Fibroblast of mammary gland (primary cell): ENCODE measurements around the gene MKLN1.
A peak's percentile ranks its signal among the peaks of the same experiment; 100 is the strongest.

ENCODE experiments used
- DNase-seq: peaks from one replicate; pipeline ENCODE4 v3.0.0-alpha.2; 2010; ENCODE audit warnings: low read depth
- H3K4me3 ChIP-seq: 2 replicates; pipeline ENCODE4 v1.5.1; 2011; ENCODE audit warnings: low read depth, mild to moderate bottlenecking, low read length, moderate library complexity; ENCODE audit not compliant: control insufficient read depth
- TF ChIP-seq, protein P1 (sequence below): conservative IDR thresholded peaks from 2 replicates; pipeline ENCODE4 v1.5.1; 2011; ENCODE audit warnings: low read depth, low read length, inconsistent platforms; ENCODE audit not compliant: control insufficient read depth, insufficient read depth

The MKLN1 gene

DNA sequence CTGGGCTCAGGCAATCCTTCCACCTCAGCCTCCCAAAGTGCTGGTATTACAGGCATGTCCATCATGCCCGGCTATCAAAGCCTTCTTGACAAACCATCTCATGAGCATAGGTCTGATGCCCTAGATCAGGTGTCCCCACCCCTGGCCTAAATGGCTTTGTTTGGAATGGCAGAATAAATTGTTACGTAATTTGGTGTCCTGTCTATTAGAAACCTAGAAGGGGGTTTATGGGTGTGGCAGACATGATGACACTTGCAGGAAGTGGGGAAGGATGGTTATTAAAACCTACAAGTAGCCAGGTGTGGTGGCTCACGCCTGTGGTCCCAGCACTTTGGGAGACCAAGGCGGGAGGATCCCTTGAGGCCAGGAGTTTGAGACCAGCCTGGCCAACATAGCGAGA is 38.6 kb upstream of the MKLN1 start:
- no peak overlapping the region for H3K4me3 ChIP-seq
- TF ChIP-seq, protein P1, sequence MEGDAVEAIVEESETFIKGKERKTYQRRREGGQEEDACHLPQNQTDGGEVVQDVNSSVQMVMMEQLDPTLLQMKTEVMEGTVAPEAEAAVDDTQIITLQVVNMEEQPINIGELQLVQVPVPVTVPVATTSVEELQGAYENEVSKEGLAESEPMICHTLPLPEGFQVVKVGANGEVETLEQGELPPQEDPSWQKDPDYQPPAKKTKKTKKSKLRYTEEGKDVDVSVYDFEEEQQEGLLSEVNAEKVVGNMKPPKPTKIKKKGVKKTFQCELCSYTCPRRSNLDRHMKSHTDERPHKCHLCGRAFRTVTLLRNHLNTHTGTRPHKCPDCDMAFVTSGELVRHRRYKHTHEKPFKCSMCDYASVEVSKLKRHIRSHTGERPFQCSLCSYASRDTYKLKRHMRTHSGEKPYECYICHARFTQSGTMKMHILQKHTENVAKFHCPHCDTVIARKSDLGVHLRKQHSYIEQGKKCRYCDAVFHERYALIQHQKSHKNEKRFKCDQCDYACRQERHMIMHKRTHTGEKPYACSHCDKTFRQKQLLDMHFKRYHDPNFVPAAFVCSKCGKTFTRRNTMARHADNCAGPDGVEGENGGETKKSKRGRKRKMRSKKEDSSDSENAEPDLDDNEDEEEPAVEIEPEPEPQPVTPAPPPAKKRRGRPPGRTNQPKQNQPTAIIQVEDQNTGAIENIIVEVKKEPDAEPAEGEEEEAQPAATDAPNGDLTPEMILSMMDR: no peak
- DNase-seq: no peak

DNA sequence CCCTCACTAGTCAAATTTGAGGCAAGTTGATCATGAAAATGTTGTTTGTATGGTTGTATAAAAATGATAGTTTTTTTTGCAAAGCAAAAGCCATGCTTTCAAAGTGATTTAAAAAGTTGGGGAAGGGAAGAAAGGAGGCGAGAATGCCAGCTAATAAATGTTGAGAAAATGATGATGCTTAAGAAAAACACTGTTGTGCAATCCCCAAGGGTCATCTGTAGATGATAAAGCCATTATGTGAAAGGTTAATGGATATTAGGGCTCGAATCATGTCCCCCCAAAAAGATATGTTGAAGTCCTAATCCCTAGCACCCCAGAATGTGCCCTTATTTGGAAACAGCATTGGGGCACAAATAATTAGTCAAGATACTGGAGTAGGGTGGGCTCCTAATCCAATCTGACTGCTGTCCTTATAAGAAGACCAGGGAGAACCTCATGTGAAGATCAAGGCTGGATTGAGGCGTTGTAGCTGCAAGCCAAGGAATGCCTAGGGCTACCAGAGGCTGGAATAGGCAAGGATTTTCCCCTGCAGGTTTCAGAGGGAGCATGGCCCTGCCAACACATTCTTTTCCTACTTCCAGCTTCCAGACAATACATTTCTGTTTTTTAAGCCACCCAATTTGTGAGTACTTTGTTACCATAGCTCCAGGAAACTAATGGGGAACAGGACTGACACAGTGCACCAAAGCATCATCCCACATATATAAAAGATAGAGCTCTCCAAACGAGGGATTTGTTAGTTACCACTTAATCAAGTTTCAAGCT is 35.4 kb upstream of the MKLN1 start:
- DNase-seq: peak; percentile 40
- H3K4me3 ChIP-seq: no peak overlapping the region
- TF ChIP-seq, protein P1: no peak

DNA sequence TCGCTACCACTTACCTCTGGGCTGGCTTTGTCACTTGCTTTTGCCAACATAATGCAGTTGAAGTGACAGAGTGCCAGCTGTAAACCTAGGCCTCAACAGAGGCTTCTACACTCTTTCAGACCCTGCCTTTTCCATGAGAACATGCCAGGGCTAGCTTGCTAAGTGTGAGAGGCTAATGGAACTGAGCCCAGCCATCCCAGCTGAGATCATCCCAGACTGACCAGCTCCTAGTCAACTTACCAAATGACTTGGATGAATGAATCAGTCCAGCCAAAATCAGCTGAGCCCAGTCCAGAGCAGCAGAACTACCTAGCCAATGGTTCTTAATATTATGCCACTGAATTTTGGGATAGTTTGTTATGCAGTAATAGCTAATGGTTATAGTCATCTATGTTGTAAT is 34.7 kb upstream of the MKLN1 start:
- TF ChIP-seq, protein P1: no peak
- no peak overlapping the region for H3K4me3 ChIP-seq
- DNase-seq: peak; percentile 89

DNA sequence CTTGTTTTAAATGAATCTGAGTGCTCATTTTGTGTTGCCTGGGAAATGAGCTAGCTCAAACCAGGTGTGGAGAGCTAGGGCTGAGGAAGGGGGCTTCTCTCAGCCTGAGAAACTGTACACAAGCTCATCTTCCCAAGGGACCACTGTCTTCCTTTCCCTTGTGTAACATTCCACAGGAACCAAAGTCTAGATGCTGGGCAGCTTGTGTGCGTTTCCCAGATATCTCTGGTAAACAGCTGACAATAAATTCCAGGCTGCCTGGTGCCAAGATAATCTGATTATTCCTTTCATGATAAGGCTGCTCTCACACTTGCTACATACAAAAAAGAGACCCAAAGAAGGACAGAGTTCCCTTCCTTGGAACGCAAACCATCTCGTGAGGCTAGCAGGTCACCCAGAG is 33.1 kb upstream of the MKLN1 start:
- TF ChIP-seq, protein P1: no peak
- no peak for DNase-seq
- H3K4me3 ChIP-seq: no peak overlapping the region

DNA sequence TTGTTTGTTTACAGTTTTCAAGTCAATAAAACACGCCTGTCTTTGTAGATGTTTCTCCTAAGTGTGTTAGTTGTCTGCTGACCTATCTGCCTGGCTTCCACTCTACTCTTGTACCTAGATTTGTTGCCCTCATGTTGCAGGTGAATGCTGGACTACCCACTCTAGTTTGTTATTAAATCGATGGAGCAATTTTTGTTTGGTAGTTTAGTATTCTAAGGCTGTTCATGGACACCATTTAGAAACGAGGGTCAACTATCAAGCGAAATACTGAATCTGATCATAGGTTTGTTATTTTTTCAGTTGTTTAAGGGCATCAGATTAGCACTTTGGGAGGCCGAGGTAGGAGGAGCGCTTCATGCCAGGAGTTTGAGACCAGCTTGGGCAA is 29.1 kb upstream of the MKLN1 start:
- no peak for DNase-seq
- no peak overlapping the region for H3K4me3 ChIP-seq
- TF ChIP-seq, protein P1: no peak

DNA sequence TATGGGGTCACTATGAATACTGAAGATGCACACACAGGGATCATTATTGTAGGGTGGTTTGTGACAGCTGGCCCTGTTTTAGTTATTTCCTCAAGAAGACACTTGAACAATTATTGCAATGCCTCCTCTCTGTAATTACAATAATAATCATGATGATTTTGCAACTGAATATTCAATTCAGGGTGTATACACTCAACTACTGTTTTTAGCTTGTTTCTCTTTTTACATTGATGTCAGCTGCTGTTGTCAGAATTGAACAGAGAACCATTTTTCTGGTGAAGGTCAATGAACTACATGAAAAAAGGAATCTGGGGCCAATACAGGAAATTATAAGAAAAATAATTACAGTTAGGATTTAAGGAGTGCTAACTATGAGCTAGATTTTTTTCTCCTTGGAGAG is 28.6 kb upstream of the MKLN1 start:
- H3K4me3 ChIP-seq: no peak overlapping the region
- no peak for DNase-seq
- TF ChIP-seq, protein P1: no peak

DNA sequence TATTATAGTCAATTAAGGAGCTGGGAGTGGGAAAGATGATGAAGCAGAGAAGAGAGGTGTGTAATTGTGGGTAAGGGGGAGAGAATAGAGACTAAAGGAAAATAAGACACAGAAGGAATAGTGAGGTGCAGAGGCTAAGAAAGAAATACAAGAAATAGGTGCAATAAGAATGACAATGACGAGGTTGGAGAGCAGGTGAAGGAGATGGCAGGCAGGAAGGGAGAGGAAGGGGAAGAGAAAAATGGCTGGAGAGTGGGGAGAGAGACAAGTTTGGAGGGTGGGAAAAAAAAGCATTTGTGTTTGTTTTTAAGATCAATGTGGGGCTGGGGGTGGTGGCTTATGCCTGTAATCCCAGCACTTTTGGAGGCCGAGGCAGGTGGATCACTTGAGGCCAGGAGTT is 27.6 kb upstream of the MKLN1 start:
- no peak for DNase-seq
- TF ChIP-seq, protein P1: no peak
- H3K4me3 ChIP-seq: no peak overlapping the region
